Liver (tissue), 9 donors: ENCODE measurements around the gene KLC3. TPM values are rescaled to one million over a fixed set of nuclear protein-coding genes. Genes with fewer than 3 reads are reported as not detected.

Source experiments
- DNase-seq: peaks from one replicate; pipeline ENCODE4 v3.0.0-alpha.2; 2017; ENCODE audit warnings: low spot score
- H3K27ac ChIP-seq, 2 donors: one replicate each; pipeline ENCODE4 v1.7.0; 2013; ENCODE audit warnings: inconsistent platforms in 2 of 2, low read length in 2 of 2, control low read depth in 1 of 2, low read depth in 1 of 2, mild to moderate bottlenecking in 1 of 2
- H3K27me3 ChIP-seq, 4 donors: one replicate each; pipeline versions ENCODE4 v1.6.1 to v1.7.0; 2013; ENCODE audit warnings: low read length in 3 of 4, inconsistent platforms in 1 of 4, mild to moderate bottlenecking in 1 of 4, moderate library complexity in 1 of 4; ENCODE audit not compliant: control insufficient read depth in 4 of 4, insufficient read depth in 4 of 4
- H3K36me3 ChIP-seq, 4 donors: one replicate each; pipeline versions ENCODE4 v1.6.1 to v1.7.0; 2013; ENCODE audit warnings: low read length in 3 of 4, mild to moderate bottlenecking in 3 of 4, low read depth in 1 of 4, moderate library complexity in 1 of 4; ENCODE audit not compliant: control insufficient read depth in 4 of 4, insufficient read depth in 3 of 4
- H3K4me1 ChIP-seq, 4 donors: one replicate each; pipeline versions ENCODE4 v1.6.1 to v1.7.0; 2013; ENCODE audit warnings: low read length in 3 of 4, mild to moderate bottlenecking in 3 of 4, moderate library complexity in 1 of 4; ENCODE audit not compliant: control insufficient read depth in 4 of 4, insufficient read depth in 4 of 4
- H3K4me3 ChIP-seq, 3 donors: one replicate each; pipeline versions ENCODE4 v1.6.1 to v1.7.0; 2013; ENCODE audit warnings: low read length in 3 of 3, control low read depth in 1 of 3, low read depth in 1 of 3, mild to moderate bottlenecking in 1 of 3
- H3K9ac ChIP-seq, 2 donors: one replicate each; pipeline ENCODE4 v1.7.0; 2013; ENCODE audit warnings: low read length in 2 of 2, mild to moderate bottlenecking in 2 of 2, moderate library complexity in 2 of 2, control low read depth in 1 of 2, low read depth in 1 of 2
- H3K9me3 ChIP-seq, 4 donors: one replicate each; pipeline versions ENCODE4 v1.6.1 to v1.7.0; 2013; ENCODE audit warnings: low read length in 3 of 4; ENCODE audit not compliant: control insufficient read depth in 4 of 4
- CTCF ChIP-seq: fragments of 150-350 bp; IDR thresholded peaks from 2 replicates; pipeline ENCODE4 v1.5.1; 2017; ENCODE audit warnings: improper control_type of control experiment, low read depth, low read length; ENCODE audit not compliant: missing input control
- EGR1 ChIP-seq, 2 donors: IDR thresholded peaks; 2 replicates each; pipeline ENCODE4 v1.6.1; 2016 to 2018; ENCODE audit warnings: antibody characterized with exemption in 2 of 2, low read depth in 2 of 2
- FOXA2 ChIP-seq: IDR thresholded peaks from 2 replicates; pipeline ENCODE4 v1.6.1; 2016; ENCODE audit warnings: antibody characterized with exemption
- GABPA ChIP-seq, 2 donors: IDR thresholded peaks in 1 of 2; conservative IDR thresholded peaks in 1 of 2; 2 replicates each; pipeline ENCODE4 v1.6.1; 2016; ENCODE audit warnings: antibody characterized with exemption in 2 of 2, mild to moderate bottlenecking in 1 of 2, moderate library complexity in 1 of 2
- HNF4A ChIP-seq, 2 donors: conservative IDR thresholded peaks; 2 replicates each; pipeline ENCODE4 v1.6.1; 2016; ENCODE audit warnings: antibody characterized with exemption in 2 of 2, mild to moderate bottlenecking in 2 of 2
- HNF4G ChIP-seq: IDR thresholded peaks from 2 replicates; pipeline ENCODE4 v1.6.1; 2016; ENCODE audit warnings: antibody characterized with exemption
- JUND ChIP-seq, 2 donors: IDR thresholded peaks; 2 replicates each; pipeline ENCODE4 v1.6.1; 2016; ENCODE audit warnings: antibody characterized with exemption in 2 of 2
- NR2F2 ChIP-seq: IDR thresholded peaks from 2 replicates; pipeline ENCODE4 v1.6.1; 2016; ENCODE audit warnings: antibody characterized with exemption
- RAD21 ChIP-seq, 2 donors: IDR thresholded peaks; 2 replicates each; pipeline ENCODE4 v1.6.1; 2016; ENCODE audit warnings: antibody characterized with exemption in 2 of 2, mild to moderate bottlenecking in 2 of 2
- RXRA ChIP-seq, 2 donors: IDR thresholded peaks; 2 replicates each; pipeline ENCODE4 v1.6.1; 2017 to 2018; ENCODE audit warnings: antibody characterized with exemption in 2 of 2, mild to moderate bottlenecking in 1 of 2
- TAF1 ChIP-seq: conservative IDR thresholded peaks from 2 replicates; pipeline ENCODE4 v1.6.1; 2016; ENCODE audit warnings: antibody characterized with exemption, mild to moderate bottlenecking
- YY1 ChIP-seq: IDR thresholded peaks from 2 replicates; pipeline ENCODE4 v1.6.1; 2016; ENCODE audit warnings: antibody characterized with exemption, mild to moderate bottlenecking
- WGBS: extraction: QIAGEN DNeasy Blood & Tissue Kit; methylation state at CpG from one replicate; pipeline ENCODE4 v1.1.7; 2013; 5-methylcytosine and 5-hydroxymethylcytosine counted together
- polyA plus RNA-seq, 2 donors: library from polyadenylated mRNA; stranded (reverse) in 1 of 2; unstranded in 1 of 2; fragments of 200-250 nt in 1 of 2; fragments of >200 nt in 1 of 2; fragmentation: Nextera tagmentation in 1 of 2; extraction: Ambion mirVana in 1 of 2; gene quantifications; one replicate each; pipeline versions ENCODE4 v1.2.1 to v1.2.3, GENCODE V29; 2013 to 2015
- total RNA-seq, 2 donors: library from RNA; depleted of rRNA; stranded (reverse); fragments of >200 nt; gene quantifications; one replicate each; pipeline ENCODE4 v1.2.3, GENCODE V29; 2014
- TF ChIP-seq, protein P1 (sequence below): IDR thresholded peaks from 2 replicates; pipeline ENCODE4 v1.6.1; 2016; ENCODE audit warnings: antibody characterized with exemption
- TF ChIP-seq, protein P2 (sequence below): IDR thresholded peaks from 2 replicates; pipeline ENCODE4 v1.6.1; 2016; ENCODE audit warnings: antibody characterized with exemption
- TF ChIP-seq, protein P3 (sequence below): IDR thresholded peaks from 2 replicates; pipeline ENCODE4 v1.6.1; 2016; ENCODE audit warnings: antibody characterized with exemption, mild to moderate bottlenecking
- TF ChIP-seq, protein P4 (sequence below): IDR thresholded peaks from 2 replicates; pipeline ENCODE4 v1.6.1; 2016; ENCODE audit warnings: antibody characterized with exemption
- donor health status: healthy.
- donor health status: healthy.
- donor health status: healthy.
- donor health status: healthy.
- donor health status: healthy.

The KLC3 gene
- total and polyA plus RNA-seq, 4 donors = 0.08 to 1.3 (median 0.08) TPM; not detected in 1

DNA sequence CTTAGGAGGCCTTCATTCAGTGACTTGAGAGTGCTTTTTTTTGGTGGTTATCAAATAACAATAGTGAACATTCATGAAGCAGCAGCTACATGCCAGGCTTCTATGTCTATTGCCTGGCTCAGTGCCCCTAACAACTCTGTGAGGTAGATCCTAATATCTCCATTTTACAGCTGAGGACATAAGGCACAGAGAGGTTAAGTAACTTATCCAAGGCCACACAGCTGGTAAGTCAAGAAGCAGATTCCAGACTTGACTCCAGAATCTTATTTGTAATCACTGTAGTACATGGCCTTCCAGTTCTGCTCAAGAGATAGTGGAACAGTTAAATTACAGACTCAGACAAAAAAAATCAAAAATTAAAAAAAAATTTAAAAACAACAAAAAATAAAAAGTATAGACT lies 44.7 kb upstream of the KLC3 start:
- Histone ChIP-seq H3K4me1 (peaks cover 4 to 63% (median 49%) of the 10 kb centered on the region in 4 donors), H3K36me3 (peaks cover 0 to 14% (median 6%) of the 10 kb centered on the region in 4 donors), H3K9ac (no peak overlapping the region), H3K27ac (no peak overlapping the region), H3K4me3 (no peak overlapping the region), H3K27me3 (no peaks in the 10 kb centered on the region), H3K9me3 (no peaks in the 10 kb centered on the region)
- DNase-seq = no peak
- TF ChIP-seq, protein P1, sequence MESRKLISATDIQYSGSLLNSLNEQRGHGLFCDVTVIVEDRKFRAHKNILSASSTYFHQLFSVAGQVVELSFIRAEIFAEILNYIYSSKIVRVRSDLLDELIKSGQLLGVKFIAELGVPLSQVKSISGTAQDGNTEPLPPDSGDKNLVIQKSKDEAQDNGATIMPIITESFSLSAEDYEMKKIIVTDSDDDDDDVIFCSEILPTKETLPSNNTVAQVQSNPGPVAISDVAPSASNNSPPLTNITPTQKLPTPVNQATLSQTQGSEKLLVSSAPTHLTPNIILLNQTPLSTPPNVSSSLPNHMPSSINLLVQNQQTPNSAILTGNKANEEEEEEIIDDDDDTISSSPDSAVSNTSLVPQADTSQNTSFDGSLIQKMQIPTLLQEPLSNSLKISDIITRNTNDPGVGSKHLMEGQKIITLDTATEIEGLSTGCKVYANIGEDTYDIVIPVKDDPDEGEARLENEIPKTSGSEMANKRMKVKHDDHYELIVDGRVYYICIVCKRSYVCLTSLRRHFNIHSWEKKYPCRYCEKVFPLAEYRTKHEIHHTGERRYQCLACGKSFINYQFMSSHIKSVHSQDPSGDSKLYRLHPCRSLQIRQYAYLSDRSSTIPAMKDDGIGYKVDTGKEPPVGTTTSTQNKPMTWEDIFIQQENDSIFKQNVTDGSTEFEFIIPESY = no peak
- no peak for TF ChIP-seq HNF4G
- TF ChIP-seq, protein P2, sequence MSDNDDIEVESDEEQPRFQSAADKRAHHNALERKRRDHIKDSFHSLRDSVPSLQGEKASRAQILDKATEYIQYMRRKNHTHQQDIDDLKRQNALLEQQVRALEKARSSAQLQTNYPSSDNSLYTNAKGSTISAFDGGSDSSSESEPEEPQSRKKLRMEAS = no peak
- no peak for TF ChIP-seq FOXA2
- TF ChIP-seq, protein P3, sequence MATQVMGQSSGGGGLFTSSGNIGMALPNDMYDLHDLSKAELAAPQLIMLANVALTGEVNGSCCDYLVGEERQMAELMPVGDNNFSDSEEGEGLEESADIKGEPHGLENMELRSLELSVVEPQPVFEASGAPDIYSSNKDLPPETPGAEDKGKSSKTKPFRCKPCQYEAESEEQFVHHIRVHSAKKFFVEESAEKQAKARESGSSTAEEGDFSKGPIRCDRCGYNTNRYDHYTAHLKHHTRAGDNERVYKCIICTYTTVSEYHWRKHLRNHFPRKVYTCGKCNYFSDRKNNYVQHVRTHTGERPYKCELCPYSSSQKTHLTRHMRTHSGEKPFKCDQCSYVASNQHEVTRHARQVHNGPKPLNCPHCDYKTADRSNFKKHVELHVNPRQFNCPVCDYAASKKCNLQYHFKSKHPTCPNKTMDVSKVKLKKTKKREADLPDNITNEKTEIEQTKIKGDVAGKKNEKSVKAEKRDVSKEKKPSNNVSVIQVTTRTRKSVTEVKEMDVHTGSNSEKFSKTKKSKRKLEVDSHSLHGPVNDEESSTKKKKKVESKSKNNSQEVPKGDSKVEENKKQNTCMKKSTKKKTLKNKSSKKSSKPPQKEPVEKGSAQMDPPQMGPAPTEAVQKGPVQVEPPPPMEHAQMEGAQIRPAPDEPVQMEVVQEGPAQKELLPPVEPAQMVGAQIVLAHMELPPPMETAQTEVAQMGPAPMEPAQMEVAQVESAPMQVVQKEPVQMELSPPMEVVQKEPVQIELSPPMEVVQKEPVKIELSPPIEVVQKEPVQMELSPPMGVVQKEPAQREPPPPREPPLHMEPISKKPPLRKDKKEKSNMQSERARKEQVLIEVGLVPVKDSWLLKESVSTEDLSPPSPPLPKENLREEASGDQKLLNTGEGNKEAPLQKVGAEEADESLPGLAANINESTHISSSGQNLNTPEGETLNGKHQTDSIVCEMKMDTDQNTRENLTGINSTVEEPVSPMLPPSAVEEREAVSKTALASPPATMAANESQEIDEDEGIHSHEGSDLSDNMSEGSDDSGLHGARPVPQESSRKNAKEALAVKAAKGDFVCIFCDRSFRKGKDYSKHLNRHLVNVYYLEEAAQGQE = no peak

GRCh38 chr19:45296355-45296754 lies 44.2 kb upstream of the KLC3 start:
- H3K9ac ChIP-seq = no peak overlapping the region
- H3K9me3 ChIP-seq = no peaks in the 10 kb centered on the region
- 91% methylated on average over 4 of the region's 4 CpGs for WGBS
- H3K4me1 ChIP-seq = peaks cover 0 to 58% (median 45%) of the 10 kb centered on the region in 4 donors
- no peaks in the 10 kb centered on the region for H3K27me3 ChIP-seq
- TF ChIP-seq RXRA (IDR thresholded peaks at IDR 0.05) (no peak), RAD21 (IDR thresholded peaks at IDR 0.05) (no peak), GABPA (IDR thresholded peaks at IDR 0.05 in 1 of 2, conservative IDR thresholded peaks at IDR 0.05 in 1 of 2) (no peak), NR2F2 (no peak), HNF4A (conservative IDR thresholded peaks at IDR 0.05) (no peak), EGR1 (IDR thresholded peaks at IDR 0.05; ENCODE audit: low read depth in 2 of 2) (no peak), TAF1 (no peak), HNF4G (no peak), YY1 (no peak), CTCF (no peak), JUND (IDR thresholded peaks at IDR 0.05) (no peak)
- TF ChIP-seq, protein P4, sequence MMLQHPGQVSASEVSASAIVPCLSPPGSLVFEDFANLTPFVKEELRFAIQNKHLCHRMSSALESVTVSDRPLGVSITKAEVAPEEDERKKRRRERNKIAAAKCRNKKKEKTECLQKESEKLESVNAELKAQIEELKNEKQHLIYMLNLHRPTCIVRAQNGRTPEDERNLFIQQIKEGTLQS = no peak
- H3K4me3 ChIP-seq = no peak overlapping the region
- no peak overlapping the region for H3K27ac ChIP-seq
- H3K36me3 ChIP-seq = peaks cover 0 to 13% (median 6%) of the 10 kb centered on the region in 4 donors
- no peak for DNase-seq
